Rectal smooth muscle tissue (tissue), 1 donor: ENCODE results near the gene SLC12A7.

Experiments
- H3K27ac ChIP-seq: one replicate; pipeline ENCODE4 v1.7.0; 2013; ENCODE audit warnings: low read depth, low read length, inconsistent platforms
- H3K27me3 ChIP-seq: one replicate; pipeline ENCODE4 v1.7.0; 2013; ENCODE audit warnings: low read length; ENCODE audit not compliant: control insufficient read depth, insufficient read depth
- H3K36me3 ChIP-seq: one replicate; pipeline ENCODE4 v1.7.0; 2013; ENCODE audit warnings: low read length; ENCODE audit not compliant: control insufficient read depth, insufficient read depth
- H3K4me1 ChIP-seq: one replicate; pipeline ENCODE4 v1.7.0; 2013; ENCODE audit warnings: low read length; ENCODE audit not compliant: control insufficient read depth, insufficient read depth
- H3K4me3 ChIP-seq: one replicate; pipeline ENCODE4 v1.7.0; 2013; ENCODE audit warnings: low read length
- H3K9ac ChIP-seq: one replicate; pipeline ENCODE4 v1.7.0; 2013; ENCODE audit warnings: low read length

SLC12A7 gene

DNA sequence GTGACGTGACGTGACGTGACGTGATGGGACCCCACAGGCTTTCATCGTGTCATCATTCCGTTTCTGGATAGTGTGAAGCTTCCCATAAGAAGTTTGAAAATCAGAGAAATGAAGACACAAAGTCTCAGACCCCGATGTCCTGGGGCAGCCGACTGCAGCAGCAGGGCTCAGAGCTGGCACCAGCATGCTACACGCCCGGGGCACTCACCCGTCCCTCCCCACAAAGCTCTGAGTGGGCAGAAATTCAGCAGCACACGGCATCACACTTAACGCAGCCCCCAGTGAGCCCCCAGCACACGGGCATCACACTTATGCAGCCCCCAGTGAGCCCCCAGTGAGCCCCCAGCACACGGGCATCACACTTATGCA lies 42.2 kb downstream of the SLC12A7 start:
- Histone ChIP-seq H3K9ac (no peak overlapping the region), H3K36me3 (peaks cover 32% of the 10 kb centered on the region), H3K27ac (no peak overlapping the region), H3K4me1 (no peaks in the 10 kb centered on the region), H3K27me3 (no peaks in the 10 kb centered on the region), H3K4me3 (no peak overlapping the region)

DNA sequence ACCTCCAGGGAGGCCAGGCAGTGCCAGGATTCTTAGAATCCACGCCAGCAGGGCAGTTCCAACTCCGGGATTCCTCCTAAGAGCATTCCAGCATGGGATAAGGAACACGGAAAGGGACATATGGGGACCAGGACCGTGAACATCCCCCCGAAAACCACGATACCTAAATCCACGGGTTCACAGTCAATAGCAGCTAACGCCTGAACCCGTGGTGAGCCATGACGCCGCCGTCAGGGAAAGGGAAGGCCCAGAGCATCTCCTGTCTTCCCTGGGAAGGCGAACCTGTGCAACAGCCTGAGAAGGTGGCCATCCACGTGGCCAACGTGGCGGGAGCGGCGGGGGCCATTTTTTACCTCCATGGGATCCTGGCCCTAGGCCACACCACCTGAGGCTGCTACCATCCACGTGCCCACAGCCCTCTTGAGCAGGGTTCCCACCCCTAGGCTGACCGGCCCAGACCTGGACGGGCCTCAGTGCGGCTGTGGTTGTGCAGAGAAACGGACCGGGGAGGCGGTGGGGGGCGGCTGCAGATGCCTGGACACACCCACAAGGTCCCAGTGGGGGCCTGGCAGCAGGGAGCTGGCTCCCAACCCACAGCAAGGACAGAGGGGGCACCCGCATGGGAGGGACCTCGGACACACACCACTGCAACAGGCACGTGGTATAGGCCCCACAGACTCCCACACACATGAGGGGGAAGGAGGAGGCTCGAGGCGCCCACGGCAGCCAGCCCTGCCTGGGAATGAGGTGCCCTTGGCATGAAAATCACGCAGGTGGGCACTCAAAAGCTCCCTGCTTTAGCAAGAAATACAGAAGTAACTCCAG lies 42.8 kb downstream of the SLC12A7 start:
- peaks cover 31% of the 10 kb centered on the region for H3K36me3 ChIP-seq
- no peaks in the 10 kb centered on the region for H3K27me3 ChIP-seq
- no peak overlapping the region for H3K27ac ChIP-seq
- no peaks in the 10 kb centered on the region for H3K4me1 ChIP-seq
- no peak overlapping the region for H3K9ac ChIP-seq
- no peak overlapping the region for H3K4me3 ChIP-seq

- Histone ChIP-seq H3K27me3 (no peaks in the 10 kb centered on the region), H3K36me3 (peaks cover 26% of the 10 kb centered on the region), H3K4me1 (no peaks in the 10 kb centered on the region), H3K27ac (no peak overlapping the region), H3K4me3 (no peak overlapping the region), H3K9ac (no peak overlapping the region)
Observed at GRCh38 chr5:1068204-1068894, 43.5 kb downstream of the SLC12A7 start.

GRCh38 chr5:1067141-1068121 lies 44.4 kb downstream of the SLC12A7 start:
- Histone ChIP-seq H3K27ac (no peak overlapping the region), H3K36me3 (peaks cover 23% of the 10 kb centered on the region), H3K27me3 (no peaks in the 10 kb centered on the region), H3K9ac (no peak overlapping the region), H3K4me1 (no peaks in the 10 kb centered on the region), H3K4me3 (no peak overlapping the region)

GRCh38 chr5:1066676-1067075 lies 45.2 kb downstream of the SLC12A7 start:
- Histone ChIP-seq H3K4me1 (no peaks in the 10 kb centered on the region), H3K27ac (no peak overlapping the region), H3K36me3 (peaks cover 23% of the 10 kb centered on the region), H3K9ac (no peak overlapping the region), H3K27me3 (no peaks in the 10 kb centered on the region), H3K4me3 (no peak overlapping the region)

GRCh38 chr5:1065891-1066650 lies 45.8 kb downstream of the SLC12A7 start:
- H3K27me3 ChIP-seq = no peaks in the 10 kb centered on the region
- no peak overlapping the region for H3K27ac ChIP-seq
- H3K4me3 ChIP-seq = no peak overlapping the region
- no peak overlapping the region for H3K9ac ChIP-seq
- no peaks in the 10 kb centered on the region for H3K4me1 ChIP-seq
- H3K36me3 ChIP-seq = peaks cover 23% of the 10 kb centered on the region

GRCh38 chr5:1065143-1065750 lies 46.6 kb downstream of the SLC12A7 start:
- Histone ChIP-seq H3K9ac (no peak overlapping the region), H3K27me3 (no peaks in the 10 kb centered on the region), H3K4me3 (no peak overlapping the region), H3K4me1 (no peaks in the 10 kb centered on the region), H3K27ac (no peak overlapping the region), H3K36me3 (peaks cover 24% of the 10 kb centered on the region)

DNA sequence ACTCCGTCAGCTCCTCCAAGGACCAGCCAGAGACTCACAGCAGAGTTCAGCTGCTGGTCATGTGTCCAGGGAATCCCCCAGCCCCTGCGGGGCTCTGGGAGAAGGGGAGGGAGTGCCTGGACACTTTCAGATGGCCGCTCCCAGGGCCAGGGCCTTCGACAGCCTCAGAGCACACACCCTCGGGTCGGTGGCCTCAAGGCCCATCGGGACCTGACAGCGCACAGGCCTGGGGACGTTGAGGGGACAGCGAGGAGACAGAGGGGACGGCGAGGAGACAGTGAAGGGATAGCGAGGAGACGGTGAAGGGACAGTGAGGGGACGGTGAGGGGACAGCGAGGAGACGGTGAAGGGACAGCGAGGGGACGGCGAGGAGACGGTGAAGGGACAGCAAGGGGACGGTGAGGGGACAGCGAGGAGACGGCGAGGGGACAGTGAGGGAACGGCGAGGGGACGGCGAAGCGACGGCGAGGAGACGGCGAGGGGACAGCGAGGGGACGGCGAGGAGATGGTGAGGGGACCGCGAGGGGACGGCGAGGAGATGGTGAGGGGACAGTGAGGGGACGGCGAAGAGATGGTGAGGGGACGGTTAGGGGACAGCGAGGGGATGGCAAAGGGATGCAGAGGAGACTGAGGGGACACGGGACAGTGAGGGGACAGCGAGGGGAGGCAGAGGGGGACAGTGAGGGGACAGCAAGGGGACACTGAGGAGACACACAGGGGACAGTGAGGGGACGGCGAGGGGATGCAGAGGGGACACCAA lies 47.3 kb downstream of the SLC12A7 start:
- peaks cover 30% of the 10 kb centered on the region for H3K36me3 ChIP-seq
- H3K27ac ChIP-seq = no peak overlapping the region
- H3K4me3 ChIP-seq = no peak overlapping the region
- H3K9ac ChIP-seq = no peak overlapping the region
- H3K4me1 ChIP-seq = no peaks in the 10 kb centered on the region
- no peaks in the 10 kb centered on the region for H3K27me3 ChIP-seq

- Histone ChIP-seq H3K4me3 (no peak overlapping the region), H3K9ac (no peak overlapping the region), H3K27me3 (no peaks in the 10 kb centered on the region), H3K4me1 (no peaks in the 10 kb centered on the region), H3K36me3 (peaks cover 29% of the 10 kb centered on the region), H3K27ac (no peak overlapping the region)
Observed at GRCh38 chr5:1063661-1064382, 48.0 kb downstream of the SLC12A7 start.

DNA sequence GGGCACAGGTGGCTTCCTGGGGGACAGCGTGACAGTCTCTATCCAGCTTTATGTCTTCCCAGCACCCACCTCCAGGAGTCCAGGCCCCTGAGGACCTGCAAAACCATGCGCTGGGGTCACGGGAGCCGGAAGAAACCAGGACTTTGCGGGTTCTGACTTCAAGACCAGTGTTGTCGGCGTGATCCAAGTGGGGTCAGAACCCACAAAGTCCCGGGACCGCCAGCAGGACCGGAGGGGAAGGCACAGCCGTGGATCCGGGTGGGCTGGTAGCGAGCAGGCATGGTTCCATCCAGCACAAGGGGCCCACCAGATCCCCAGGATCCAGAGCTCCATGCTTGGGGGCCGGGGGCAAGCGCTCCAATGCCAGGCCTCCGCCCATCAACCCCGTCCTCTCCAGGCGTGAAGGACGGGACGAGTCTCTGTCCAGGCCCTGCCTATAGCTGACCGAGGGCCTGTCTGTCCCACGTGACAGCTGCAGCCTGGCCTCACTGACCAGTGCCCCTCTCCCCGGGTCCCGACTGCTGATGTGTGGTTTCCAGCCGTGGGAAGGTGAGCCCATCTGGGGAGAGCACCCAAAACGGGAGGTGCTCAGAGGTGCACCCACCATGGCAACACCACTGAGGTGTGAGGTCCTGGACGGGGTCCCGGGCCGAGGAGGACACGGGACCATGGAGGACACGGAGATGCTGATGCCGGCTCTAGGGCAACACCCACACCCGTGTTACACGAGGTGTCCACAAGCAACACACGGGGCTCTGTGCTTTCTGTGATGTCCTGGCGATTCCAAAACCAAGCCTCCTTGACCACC lies 48.9 kb downstream of the SLC12A7 start:
- Histone ChIP-seq H3K4me3 (no peak overlapping the region), H3K27me3 (no peaks in the 10 kb centered on the region), H3K36me3 (peaks cover 29% of the 10 kb centered on the region), H3K27ac (no peak overlapping the region), H3K9ac (no peak overlapping the region), H3K4me1 (no peaks in the 10 kb centered on the region)
